ENCODE data around the gene ZNRF4. TPM values are rescaled to one million over a fixed set of nuclear protein-coding genes. Genes with fewer than 3 reads are reported as not detected.

The ZNRF4 gene
- total RNA-seq, 1 experiment from 2014 or later = not detected

DNA sequence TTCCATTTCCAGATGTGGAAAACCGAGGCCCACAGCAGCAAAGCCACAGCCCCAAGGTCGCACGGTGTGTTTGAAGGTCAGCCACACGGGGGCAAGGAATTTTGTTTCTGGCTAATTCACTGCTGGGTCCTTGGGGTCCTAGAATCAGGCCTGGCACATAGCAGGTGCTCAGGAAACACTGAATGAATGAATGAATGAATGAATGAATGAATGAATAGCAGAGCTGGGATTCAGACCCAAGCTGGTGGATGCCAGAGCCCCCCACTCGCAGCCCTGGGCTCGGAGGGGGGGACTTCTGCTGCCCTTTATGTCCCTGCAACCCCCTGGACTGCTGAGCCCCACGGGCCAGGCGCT lies 37.0 kb downstream of the ZNRF4 start:
- Mint-ChIP-seq H3K4me1 (ENCODE audit: low read depth, unreplicated experiment) (no peaks in the 10 kb centered on the region), H3K4me3 (ENCODE audit: unreplicated experiment) (no peak overlapping the region), H3K27ac (ENCODE audit: unreplicated experiment) (no peak overlapping the region), H3K27me3 (ENCODE audit: insufficient read depth, unreplicated experiment) (no peaks in the 10 kb centered on the region), H3K36me3 (ENCODE audit: insufficient read depth, unreplicated experiment) (no peaks in the 10 kb centered on the region), H3K9me3 (ENCODE audit: unreplicated experiment) (no peaks in the 10 kb centered on the region)
- Histone ChIP-seq H3K27me3 (replicated peaks; ENCODE audit: control insufficient read depth, insufficient read depth, low read length) (no peaks in the 10 kb centered on the region), H3K4me1 (peaks cover 2% of the 10 kb centered on the region), H3K36me3 (ENCODE audit: control insufficient read depth, insufficient read depth, low read length) (no peaks in the 10 kb centered on the region), H3K9me3 (no peaks in the 10 kb centered on the region), H3K4me3 (ENCODE audit: low read depth, low read length) (no peak overlapping the region)
- intact Hi-C loops (cut with micrococcal nuclease; ENCODE audit: unreplicated experiment) = no loop called here
- ChIA-PET CTCF (no interaction called here), POLR2A (no interaction called here)
- DNase-seq = no peak
- TF ChIP-seq, protein P1, sequence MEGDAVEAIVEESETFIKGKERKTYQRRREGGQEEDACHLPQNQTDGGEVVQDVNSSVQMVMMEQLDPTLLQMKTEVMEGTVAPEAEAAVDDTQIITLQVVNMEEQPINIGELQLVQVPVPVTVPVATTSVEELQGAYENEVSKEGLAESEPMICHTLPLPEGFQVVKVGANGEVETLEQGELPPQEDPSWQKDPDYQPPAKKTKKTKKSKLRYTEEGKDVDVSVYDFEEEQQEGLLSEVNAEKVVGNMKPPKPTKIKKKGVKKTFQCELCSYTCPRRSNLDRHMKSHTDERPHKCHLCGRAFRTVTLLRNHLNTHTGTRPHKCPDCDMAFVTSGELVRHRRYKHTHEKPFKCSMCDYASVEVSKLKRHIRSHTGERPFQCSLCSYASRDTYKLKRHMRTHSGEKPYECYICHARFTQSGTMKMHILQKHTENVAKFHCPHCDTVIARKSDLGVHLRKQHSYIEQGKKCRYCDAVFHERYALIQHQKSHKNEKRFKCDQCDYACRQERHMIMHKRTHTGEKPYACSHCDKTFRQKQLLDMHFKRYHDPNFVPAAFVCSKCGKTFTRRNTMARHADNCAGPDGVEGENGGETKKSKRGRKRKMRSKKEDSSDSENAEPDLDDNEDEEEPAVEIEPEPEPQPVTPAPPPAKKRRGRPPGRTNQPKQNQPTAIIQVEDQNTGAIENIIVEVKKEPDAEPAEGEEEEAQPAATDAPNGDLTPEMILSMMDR (IDR thresholded peaks at IDR 0.05; ENCODE audit: insufficient read depth in 1 of 2, low read depth in 1 of 2, low read length in 1 of 2, severe bottlenecking in 1 of 2, unreplicated experiment in 1 of 2) = no peak
- no TSS peak for BruUV-seq (replicated peaks)

DNA sequence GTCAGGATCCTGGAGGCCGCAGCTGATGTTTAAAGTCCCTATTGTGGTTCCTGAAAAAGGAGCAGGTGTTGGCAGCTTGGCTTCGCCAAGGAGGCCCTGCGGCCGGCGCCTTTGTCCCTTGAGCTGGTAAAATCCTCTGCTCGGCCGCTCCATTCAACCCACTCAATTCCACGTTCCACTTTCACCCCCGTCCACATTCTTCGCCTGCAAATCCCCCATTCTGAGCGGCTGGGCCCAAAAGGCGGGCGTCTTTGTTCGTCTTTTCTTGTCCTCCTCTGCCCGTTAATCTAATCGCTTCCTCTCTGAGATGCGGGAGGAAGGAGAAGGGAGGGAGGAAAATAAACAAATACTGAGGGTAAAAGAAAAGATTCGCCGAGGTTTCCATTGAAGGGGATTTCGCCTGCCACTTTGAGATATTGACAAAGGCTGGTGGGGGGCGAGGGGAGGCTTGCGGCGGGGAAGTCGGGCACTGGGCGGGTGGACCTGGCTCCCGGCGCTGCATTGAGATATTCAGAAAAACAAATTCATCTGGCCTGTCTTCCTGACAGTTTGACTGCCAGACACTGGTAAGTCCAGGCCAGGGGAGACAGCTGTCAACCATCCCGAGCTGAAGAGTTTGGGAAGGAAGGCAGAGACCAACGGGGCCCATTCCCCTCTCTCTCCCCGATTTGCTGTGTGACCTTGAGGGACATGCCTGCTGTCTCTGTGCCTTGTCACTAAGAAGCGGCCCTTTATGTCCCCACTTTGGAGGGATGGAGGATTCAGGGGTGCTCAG lies 37.6 kb downstream of the ZNRF4 start:
- no TSS peak for BruUV-seq (replicated peaks)
- Histone ChIP-seq H3K4me3 (ENCODE audit: low read depth, low read length) (no peak overlapping the region), H3K4me1 (no peaks in the 10 kb centered on the region), H3K36me3 (ENCODE audit: control insufficient read depth, insufficient read depth, low read length) (no peaks in the 10 kb centered on the region), H3K9me3 (no peaks in the 10 kb centered on the region), H3K27me3 (replicated peaks; ENCODE audit: control insufficient read depth, insufficient read depth, low read length) (no peaks in the 10 kb centered on the region)
- Mint-ChIP-seq H3K4me1 (ENCODE audit: low read depth, unreplicated experiment) (no peaks in the 10 kb centered on the region), H3K9me3 (ENCODE audit: unreplicated experiment) (no peaks in the 10 kb centered on the region), H3K27me3 (ENCODE audit: insufficient read depth, unreplicated experiment) (no peaks in the 10 kb centered on the region), H3K36me3 (ENCODE audit: insufficient read depth, unreplicated experiment) (no peaks in the 10 kb centered on the region), H3K27ac (ENCODE audit: unreplicated experiment) (no peak overlapping the region), H3K4me3 (ENCODE audit: unreplicated experiment) (no peak overlapping the region)
- ChIA-PET CTCF (no interaction called here), POLR2A (no interaction called here)
- intact Hi-C loops (cut with micrococcal nuclease; ENCODE audit: unreplicated experiment) = no loop called here
- TF ChIP-seq, protein P1 (IDR thresholded peaks at IDR 0.05; ENCODE audit: insufficient read depth in 1 of 2, low read depth in 1 of 2, low read length in 1 of 2, severe bottlenecking in 1 of 2, unreplicated experiment in 1 of 2) = no peak
- DNase-seq = no peak

DNA sequence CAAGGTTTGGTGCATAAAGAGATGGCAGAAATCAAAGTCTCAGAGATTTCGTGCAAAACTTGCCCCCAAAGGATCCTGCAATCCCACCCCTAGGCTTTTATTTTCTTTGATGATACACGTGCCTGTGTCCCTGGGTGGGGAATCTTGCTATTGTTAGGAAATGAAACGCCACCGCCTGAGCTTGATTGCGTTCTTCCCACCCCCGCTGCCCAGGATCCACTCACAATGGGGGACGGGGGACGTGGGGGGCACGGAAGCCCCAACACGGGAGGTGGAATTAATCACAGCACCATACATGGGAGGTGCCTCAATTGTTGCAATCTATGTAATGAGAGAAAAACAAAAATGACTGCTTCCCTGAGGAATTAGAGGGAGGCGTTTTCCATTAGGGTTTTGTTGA lies 39.6 kb downstream of the ZNRF4 start:
- POLR2A ChIA-PET = no interaction called here
- intact Hi-C loops (cut with micrococcal nuclease; ENCODE audit: unreplicated experiment) = no loop called here
- H3K27me3 Mint-ChIP-seq (ENCODE audit: insufficient read depth, unreplicated experiment) = no peaks in the 10 kb centered on the region

More for the DNA sequence above, 39.6 kb downstream of the ZNRF4 start:
- H3K27me3 ChIP-seq (replicated peaks; ENCODE audit: control insufficient read depth, insufficient read depth, low read length) = no peaks in the 10 kb centered on the region
- BruUV-seq (replicated peaks) = no TSS peak
- no peak overlapping the region for H3K4me3 ChIP-seq (ENCODE audit: low read depth, low read length)
- DNase-seq = no peak
- no peaks in the 10 kb centered on the region for H3K36me3 ChIP-seq (ENCODE audit: control insufficient read depth, insufficient read depth, low read length)
- H3K4me1 ChIP-seq = no peaks in the 10 kb centered on the region
- no peaks in the 10 kb centered on the region for H3K9me3 ChIP-seq
- Mint-ChIP-seq H3K27ac (ENCODE audit: unreplicated experiment) (no peak overlapping the region), H3K36me3 (ENCODE audit: insufficient read depth, unreplicated experiment) (no peaks in the 10 kb centered on the region), H3K4me1 (ENCODE audit: low read depth, unreplicated experiment) (no peaks in the 10 kb centered on the region), H3K4me3 (ENCODE audit: unreplicated experiment) (no peak overlapping the region), H3K9me3 (ENCODE audit: unreplicated experiment) (no peaks in the 10 kb centered on the region)
- TF ChIP-seq, protein P1 (IDR thresholded peaks at IDR 0.05; ENCODE audit: insufficient read depth in 1 of 2, low read depth in 1 of 2, low read length in 1 of 2, severe bottlenecking in 1 of 2, unreplicated experiment in 1 of 2) = no peak
- CTCF ChIA-PET = interaction anchor here (0.6 kb wide), 1 partner anchor 279 kb away, joined by 4 read pairs; no protein-coding TSS in a partner anchor

Measured in Caco-2 (cell line).